ENCODE data around the gene COQ4.

The COQ4 gene

GRCh38 chr9:128383007-128383753 lies 60.5 kb downstream of the COQ4 start:
- DNase-seq = no peak
